GM12878 (cell line): ENCODE results near the gene CELSR1. TPM values are rescaled to one million over a fixed set of nuclear protein-coding genes. Genes with fewer than 3 reads are reported as not detected.

ENCODE experiments used
- ATAC-seq: fragments of 200-7000 bp; cut with Tn5 transposase; 3 replicates; pipeline ENCODE4 v1.9.1; 2020; ENCODE audit warnings: mild to moderate bottlenecking, moderate library complexity
- BruUV-seq: library from RNA; stranded (reverse); fragments of 400-500 nt; replicated peaks from 2 replicates; lab custom pipeline; 2021; lab: Mats Ljungman, UMichigan
- CTCF ChIA-PET: fragments of 300-600 bp; sonication (Branson Sonifier 250); formaldehyde crosslinking; extraction: SDS; loops from one replicate; lab custom pipeline; 2021; ENCODE audit warnings: inconsistent platforms; lab: Yijun Ruan, JAX
- POLR2A ChIA-PET: fragments of 350-600 bp; formaldehyde crosslinking; extraction: SDS; loops from one replicate; lab custom pipeline; 2021; ENCODE audit warnings: inconsistent platforms; lab: Charles Lee
- RAD21 ChIA-PET: fragments of 300-600 bp; sonication (Branson Sonifier 250); formaldehyde crosslinking; loops from one replicate; lab custom pipeline; 2023; ENCODE audit warnings: antibody characterized with exemption; ENCODE audit not compliant: unreplicated experiment; lab: Charles Lee
- SMC1A ChIA-PET: fragments of 300-600 bp; sonication (Branson Sonifier 250); formaldehyde crosslinking; loops from one replicate; lab custom pipeline; 2023; ENCODE audit not compliant: unreplicated experiment, uncharacterized antibody; lab: Charles Lee
- DNase-seq: peaks from one replicate; pipeline ENCODE4 v3.0.0-alpha.2; 2011; ENCODE audit warnings: low read depth, low spot score
- FAIRE-seq: peaks from 3 replicates; lab custom pipeline; 2011; peaks lifted over from hg19 to GRCh38; lab: Jason Lieb, UNC
- H2AFZ ChIP-seq: 2 replicates; pipeline ENCODE4 v1.6.0; 2011; ENCODE audit warnings: low read depth, low read length, control low read depth; ENCODE audit not compliant: control insufficient read depth
- H3K27ac ChIP-seq: 2 replicates; pipeline ENCODE4 v1.5.1; 2011; ENCODE audit warnings: control low read depth; ENCODE audit not compliant: control insufficient read depth, insufficient read depth
- H3K27me3 ChIP-seq, 2 experiments: replicated peaks in 1 of 2; 2 replicates each; pipeline versions ENCODE4 v1.6.0 to v1.6.1; 2011; ENCODE audit warnings: low read length in 1 of 2; ENCODE audit not compliant: control insufficient read depth in 2 of 2, insufficient read depth in 2 of 2
- H3K36me3 ChIP-seq, 2 experiments: 2 replicates each; pipeline ENCODE4 v1.5.1; 2011; ENCODE audit warnings: low read length in 1 of 2; ENCODE audit not compliant: control insufficient read depth in 2 of 2, insufficient read depth in 2 of 2
- H3K4me1 ChIP-seq: 2 replicates; pipeline ENCODE4 v1.6.1; 2011; ENCODE audit warnings: mild to moderate bottlenecking, low read length, moderate library complexity, mixed read lengths; ENCODE audit not compliant: control insufficient read depth, insufficient read depth
- H3K4me2 ChIP-seq: 2 replicates; pipeline ENCODE4 v1.6.0; 2011; ENCODE audit warnings: control low read depth; ENCODE audit not compliant: control insufficient read depth, insufficient read depth
- H3K4me3 ChIP-seq: fragments of 200-600 bp; sonication (generic); 2 replicates; pipeline ENCODE4 v1.5.1; 2016
- H3K79me2 ChIP-seq: 2 replicates; pipeline ENCODE4 v1.6.0; 2011; ENCODE audit warnings: low read length; ENCODE audit not compliant: control insufficient read depth, insufficient read depth
- H3K9ac ChIP-seq: 2 replicates; pipeline ENCODE4 v1.8.0; 2011; ENCODE audit warnings: low read length, control low read depth, mixed read lengths; ENCODE audit not compliant: control insufficient read depth, insufficient read depth
- H3K9me3 ChIP-seq: replicated peaks from 3 replicates; pipeline ENCODE4 v1.5.1; 2011; ENCODE audit warnings: mild to moderate bottlenecking, low read length; ENCODE audit not compliant: control insufficient read depth, insufficient read depth
- H4K20me1 ChIP-seq: 2 replicates; pipeline ENCODE4 v1.6.0; 2011; ENCODE audit not compliant: control insufficient read depth, insufficient read depth
- ASH2L ChIP-seq: fragments of 300-600, 200-600 bp; sonication (generic); IDR thresholded peaks from 2 replicates; pipeline ENCODE4 v1.6.1; 2017; ENCODE audit warnings: low read depth, mild to moderate bottlenecking, borderline replicate concordance
- CHD4 ChIP-seq: fragments of 200-600 bp; sonication (generic); IDR thresholded peaks from 2 replicates; pipeline ENCODE4 v1.6.1; 2016; ENCODE audit warnings: mild to moderate bottlenecking
- FOXK2 ChIP-seq: fragments of 450-650 bp; IDR thresholded peaks from 2 replicates; pipeline ENCODE4 v1.6.1; 2017; ENCODE audit warnings: mild to moderate bottlenecking, moderate library complexity
- HDGF ChIP-seq: fragments of 450-650 bp; IDR thresholded peaks from 2 replicates; pipeline ENCODE4 v1.6.1; 2016; ENCODE audit warnings: antibody characterized with exemption
- IRF4 ChIP-seq: IDR thresholded peaks from 2 replicates; pipeline ENCODE4 v1.6.1; 2011; ENCODE audit warnings: low read depth, low read length
- KLF5 ChIP-seq: fragments of 450-650 bp; IDR thresholded peaks from 2 replicates; pipeline ENCODE4 v1.6.1; 2014; ENCODE audit warnings: mild to moderate bottlenecking; ENCODE audit not compliant: partially characterized antibody
- MTA2 ChIP-seq: fragments of 450-650 bp; IDR thresholded peaks from 2 replicates; pipeline ENCODE4 v1.6.1; 2016; ENCODE audit warnings: low read depth, mild to moderate bottlenecking, moderate library complexity
- NFYB ChIP-seq: IDR thresholded peaks from 2 replicates; pipeline ENCODE4 v1.6.1; 2011; ENCODE audit warnings: low read depth, mild to moderate bottlenecking, low read length, improper control_type of control experiment, moderate library complexity; ENCODE audit not compliant: insufficient read depth
- NRF1 ChIP-seq: conservative IDR thresholded peaks from 2 replicates; pipeline ENCODE4 v1.6.1; 2011; ENCODE audit warnings: mild to moderate bottlenecking, low read depth, low read length, improper control_type of control experiment
- PML ChIP-seq: IDR thresholded peaks from 2 replicates; pipeline ENCODE4 v1.6.1; 2012; ENCODE audit warnings: low read length, inconsistent platforms
- POU2F2 ChIP-seq: IDR thresholded peaks from 3 replicates; pipeline ENCODE4 v1.6.1; 2011; ENCODE audit warnings: low read depth, mild to moderate bottlenecking, low read length, borderline replicate concordance
- RB1 ChIP-seq: fragments of 450-650 bp; formaldehyde crosslinking; IDR thresholded peaks from 2 replicates; pipeline ENCODE4 v1.6.1; 2017; ENCODE audit warnings: mild to moderate bottlenecking, borderline replicate concordance
- STAT3 ChIP-seq: IDR thresholded peaks from 2 replicates; pipeline ENCODE4 v1.6.1; 2011; ENCODE audit warnings: low read depth, low read length, improper control_type of control experiment
- WGBS: methylation state at CpG from one replicate; pipeline ENCODE4 v1.1.6; 2016; ENCODE audit warnings: low lambda C conversion rate; ENCODE audit not compliant: insufficient replicate concordance, insufficient coverage; ENCODE audit errors: missing lambda C conversion rate; 5-methylcytosine and 5-hydroxymethylcytosine counted together
- in situ Hi-C: fragments of 300-500 bp; cut with MboI; formaldehyde crosslinking; loops from 9 replicates; pipeline ENCODE4 v1.14.3; 2018; ENCODE audit warnings: mixed read lengths
- intact Hi-C: fragments of 100-400 bp; cut with micrococcal nuclease; formaldehyde crosslinking; loops from one replicate; pipeline ENCODE4 v1.14.2; 2022; ENCODE audit not compliant: unreplicated experiment
- polyA plus RNA-seq, 11 experiments: library from polyadenylated mRNA; depleted of rRNA in 4 of 11; unstranded in 6 of 11; stranded (reverse) in 5 of 11; fragments of >200 nt; fragmentation: Nextera tagmentation in 4 of 11; fragmentation: Illumina TruSeq in 1 of 11; extraction: Ambion mirVana in 4 of 11; extraction: Trizol in 1 of 11; gene quantifications; 1 replicate in 1 of 11; 2 replicates in 10 of 11; pipeline versions ENCODE4 v1.2.1 to v1.2.3, GENCODE V29; 2011 to 2016; ENCODE audit warnings: inconsistent platforms in 2 of 11, missing spikeins in 2 of 11, low read depth in 1 of 11
- total RNA-seq, 4 experiments: library from RNA; depleted of rRNA in 3 of 4; stranded (reverse); fragments of >200 nt in 3 of 4; fragmentation: Illumina TruSeq in 1 of 4; extraction: Trizol in 1 of 4; gene quantifications; 2 replicates each; pipeline versions ENCODE4 v1.2.1 to v1.2.3, GENCODE V29; 2013 to 2021
- TF ChIP-seq, protein P1 (sequence below): fragments of 450-650 bp; IDR thresholded peaks from 2 replicates; pipeline ENCODE4 v1.6.1; 2016; ENCODE audit warnings: mild to moderate bottlenecking, moderate library complexity, borderline replicate concordance
- TF ChIP-seq, protein P2 (sequence below): IDR thresholded peaks from 2 replicates; pipeline ENCODE4 v1.6.1; 2011; ENCODE audit warnings: borderline replicate concordance, low read depth, mild to moderate bottlenecking, moderate library complexity, low read length; ENCODE audit not compliant: insufficient read depth, poor library complexity, severe bottlenecking
- TF ChIP-seq, protein P3 (sequence below): IDR thresholded peaks from 2 replicates; pipeline ENCODE4 v1.6.1; 2012; ENCODE audit warnings: low read length, inconsistent platforms
- TF ChIP-seq, protein P4 (sequence below): fragments of 450-650 bp; IDR thresholded peaks from 2 replicates; pipeline ENCODE4 v1.6.1; 2016; ENCODE audit warnings: mild to moderate bottlenecking

CELSR1 gene
- total and polyA plus RNA-seq, 10 of the 15 experiments (the other 5 are each of a cell fraction or from before 2014, with no cell fraction given), result 0.05 to 1.7 (median 0.35) TPM; not detected in 2

DNA sequence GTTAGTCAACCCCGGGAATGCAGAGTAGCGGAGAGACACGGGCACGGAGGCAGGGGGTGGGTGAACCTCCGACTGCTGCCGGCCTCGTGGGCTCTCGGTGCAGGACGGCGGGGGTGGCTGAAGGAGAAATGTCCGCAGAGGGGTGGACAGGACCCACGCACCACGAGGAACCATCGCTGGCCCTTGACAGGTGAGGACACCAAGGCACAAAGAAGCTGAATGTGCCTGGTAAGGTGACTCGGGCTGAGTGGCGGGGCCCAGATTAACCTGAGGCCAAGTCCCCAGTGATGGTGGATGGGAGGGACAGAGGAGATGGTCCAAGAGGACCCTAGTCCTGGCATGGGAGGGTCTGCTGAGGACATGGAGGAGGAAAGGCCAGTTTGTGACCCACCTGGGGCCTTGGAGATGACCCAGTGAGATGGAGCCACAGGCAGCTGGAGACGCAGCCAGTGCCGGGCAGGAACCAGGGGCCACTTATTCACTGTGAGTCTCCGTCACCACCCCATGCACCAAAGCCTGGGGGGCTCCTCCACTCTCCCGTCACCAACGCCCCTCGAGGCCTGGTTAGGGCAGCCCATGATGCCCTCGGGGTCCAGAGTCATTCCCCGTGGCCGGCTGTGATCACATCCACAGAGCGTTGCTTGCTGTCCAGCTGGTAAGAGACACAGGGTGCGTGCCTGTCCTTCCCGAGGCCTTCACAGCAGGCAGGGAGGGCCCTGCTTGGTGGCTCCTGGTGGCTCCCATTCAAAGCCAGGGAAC is 64.2 kb downstream of the CELSR1 start:
- no TSS peak for BruUV-seq
- no peak overlapping the region for H3K27ac ChIP-seq
- no peak overlapping the region for H3K4me3 ChIP-seq
- no peak overlapping the region for H2AFZ ChIP-seq
- H4K20me1 ChIP-seq, result no peaks in the 10 kb centered on the region
- RAD21 ChIA-PET, result no interaction called here
- H3K27me3 ChIP-seq, result no peaks in the 10 kb centered on the region; a peak in 1 of 4 replicates
- FAIRE-seq (no peak), ATAC-seq (no peak), DNase-seq (no peak)
- POLR2A ChIA-PET, result no interaction called here
- intact Hi-C loops (no loop called here), in situ Hi-C loops (no loop called here)
- H3K9me3 ChIP-seq, result no peaks in the 10 kb centered on the region; the same call in 1 of the 3 replicates
- no peak overlapping the region for H3K9ac ChIP-seq
- 28% methylated on average over 28 of the region's 28 CpGs for WGBS
- SMC1A ChIA-PET, result no interaction called here
- no peaks in the 10 kb centered on the region for H3K79me2 ChIP-seq
- no peaks in the 10 kb centered on the region for H3K36me3 ChIP-seq
- no peaks in the 10 kb centered on the region for H3K4me1 ChIP-seq
- CTCF ChIA-PET, result no interaction called here
- no peak overlapping the region for H3K4me2 ChIP-seq
- TF ChIP-seq CHD4, result no peak
- TF ChIP-seq RB1, result no peak
- no peak for TF ChIP-seq PML
- TF ChIP-seq, protein P1, sequence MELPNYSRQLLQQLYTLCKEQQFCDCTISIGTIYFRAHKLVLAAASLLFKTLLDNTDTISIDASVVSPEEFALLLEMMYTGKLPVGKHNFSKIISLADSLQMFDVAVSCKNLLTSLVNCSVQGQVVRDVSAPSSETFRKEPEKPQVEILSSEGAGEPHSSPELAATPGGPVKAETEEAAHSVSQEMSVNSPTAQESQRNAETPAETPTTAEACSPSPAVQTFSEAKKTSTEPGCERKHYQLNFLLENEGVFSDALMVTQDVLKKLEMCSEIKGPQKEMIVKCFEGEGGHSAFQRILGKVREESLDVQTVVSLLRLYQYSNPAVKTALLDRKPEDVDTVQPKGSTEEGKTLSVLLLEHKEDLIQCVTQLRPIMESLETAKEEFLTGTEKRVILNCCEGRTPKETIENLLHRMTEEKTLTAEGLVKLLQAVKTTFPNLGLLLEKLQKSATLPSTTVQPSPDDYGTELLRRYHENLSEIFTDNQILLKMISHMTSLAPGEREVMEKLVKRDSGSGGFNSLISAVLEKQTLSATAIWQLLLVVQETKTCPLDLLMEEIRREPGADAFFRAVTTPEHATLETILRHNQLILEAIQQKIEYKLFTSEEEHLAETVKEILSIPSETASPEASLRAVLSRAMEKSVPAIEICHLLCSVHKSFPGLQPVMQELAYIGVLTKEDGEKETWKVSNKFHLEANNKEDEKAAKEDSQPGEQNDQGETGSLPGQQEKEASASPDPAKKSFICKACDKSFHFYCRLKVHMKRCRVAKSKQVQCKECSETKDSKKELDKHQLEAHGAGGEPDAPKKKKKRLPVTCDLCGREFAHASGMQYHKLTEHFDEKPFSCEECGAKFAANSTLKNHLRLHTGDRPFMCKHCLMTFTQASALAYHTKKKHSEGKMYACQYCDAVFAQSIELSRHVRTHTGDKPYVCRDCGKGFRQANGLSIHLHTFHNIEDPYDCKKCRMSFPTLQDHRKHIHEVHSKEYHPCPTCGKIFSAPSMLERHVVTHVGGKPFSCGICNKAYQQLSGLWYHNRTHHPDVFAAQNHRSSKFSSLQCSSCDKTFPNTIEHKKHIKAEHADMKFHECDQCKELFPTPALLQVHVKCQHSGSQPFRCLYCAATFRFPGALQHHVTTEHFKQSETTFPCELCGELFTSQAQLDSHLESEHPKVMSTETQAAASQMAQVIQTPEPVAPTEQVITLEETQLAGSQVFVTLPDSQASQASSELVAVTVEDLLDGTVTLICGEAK, result no peak
- TF ChIP-seq, protein P2, sequence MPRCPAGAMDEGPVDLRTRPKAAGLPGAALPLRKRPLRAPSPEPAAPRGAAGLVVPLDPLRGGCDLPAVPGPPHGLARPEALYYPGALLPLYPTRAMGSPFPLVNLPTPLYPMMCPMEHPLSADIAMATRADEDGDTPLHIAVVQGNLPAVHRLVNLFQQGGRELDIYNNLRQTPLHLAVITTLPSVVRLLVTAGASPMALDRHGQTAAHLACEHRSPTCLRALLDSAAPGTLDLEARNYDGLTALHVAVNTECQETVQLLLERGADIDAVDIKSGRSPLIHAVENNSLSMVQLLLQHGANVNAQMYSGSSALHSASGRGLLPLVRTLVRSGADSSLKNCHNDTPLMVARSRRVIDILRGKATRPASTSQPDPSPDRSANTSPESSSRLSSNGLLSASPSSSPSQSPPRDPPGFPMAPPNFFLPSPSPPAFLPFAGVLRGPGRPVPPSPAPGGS, result no peak
- TF ChIP-seq KLF5, result no peak
- no peak for TF ChIP-seq NFYB
- TF ChIP-seq NRF1, result no peak
- TF ChIP-seq STAT3, result no peak
- TF ChIP-seq HDGF, result no peak
- no peak for TF ChIP-seq MTA2
- TF ChIP-seq FOXK2, result no peak
- no peak for TF ChIP-seq ASH2L
- TF ChIP-seq POU2F2, result no peak
- no peak for TF ChIP-seq IRF4
- TF ChIP-seq, protein P3, sequence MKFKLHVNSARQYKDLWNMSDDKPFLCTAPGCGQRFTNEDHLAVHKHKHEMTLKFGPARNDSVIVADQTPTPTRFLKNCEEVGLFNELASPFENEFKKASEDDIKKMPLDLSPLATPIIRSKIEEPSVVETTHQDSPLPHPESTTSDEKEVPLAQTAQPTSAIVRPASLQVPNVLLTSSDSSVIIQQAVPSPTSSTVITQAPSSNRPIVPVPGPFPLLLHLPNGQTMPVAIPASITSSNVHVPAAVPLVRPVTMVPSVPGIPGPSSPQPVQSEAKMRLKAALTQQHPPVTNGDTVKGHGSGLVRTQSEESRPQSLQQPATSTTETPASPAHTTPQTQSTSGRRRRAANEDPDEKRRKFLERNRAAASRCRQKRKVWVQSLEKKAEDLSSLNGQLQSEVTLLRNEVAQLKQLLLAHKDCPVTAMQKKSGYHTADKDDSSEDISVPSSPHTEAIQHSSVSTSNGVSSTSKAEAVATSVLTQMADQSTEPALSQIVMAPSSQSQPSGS, result no peak
- TF ChIP-seq, protein P4, sequence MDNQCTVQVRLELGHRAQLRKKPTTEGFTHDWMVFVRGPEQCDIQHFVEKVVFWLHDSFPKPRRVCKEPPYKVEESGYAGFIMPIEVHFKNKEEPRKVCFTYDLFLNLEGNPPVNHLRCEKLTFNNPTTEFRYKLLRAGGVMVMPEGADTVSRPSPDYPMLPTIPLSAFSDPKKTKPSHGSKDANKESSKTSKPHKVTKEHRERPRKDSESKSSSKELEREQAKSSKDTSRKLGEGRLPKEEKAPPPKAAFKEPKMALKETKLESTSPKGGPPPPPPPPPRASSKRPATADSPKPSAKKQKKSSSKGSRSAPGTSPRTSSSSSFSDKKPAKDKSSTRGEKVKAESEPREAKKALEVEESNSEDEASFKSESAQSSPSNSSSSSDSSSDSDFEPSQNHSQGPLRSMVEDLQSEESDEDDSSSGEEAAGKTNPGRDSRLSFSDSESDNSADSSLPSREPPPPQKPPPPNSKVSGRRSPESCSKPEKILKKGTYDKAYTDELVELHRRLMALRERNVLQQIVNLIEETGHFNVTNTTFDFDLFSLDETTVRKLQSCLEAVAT, result no peak
